ENCODE results near the gene UGT8.
"Not testable (repeated sequence)": the region's sequence is repeated elsewhere in the genome, so short reads cannot be mapped to it uniquely, and the experiment has no call there.

UGT8 gene

GRCh38 chr4:114563536-114564315 lies 34.9 kb upstream of the UGT8 start:
- Histone ChIP-seq H3K9me3 (no peaks in the 10 kb centered on the region), H3K27me3 (no peaks in the 10 kb centered on the region), H3K36me3 (no peaks in the 10 kb centered on the region), H3K4me1 (ENCODE audit: control insufficient read depth in 1 of 2, insufficient read depth in 1 of 2, low read depth in 1 of 2, low read length in 1 of 2) (no peaks in the 10 kb centered on the region), H3K27ac (no peak overlapping the region), H3K4me3 (ENCODE audit: low read depth in 1 of 2, low read length in 1 of 2) (no peak overlapping the region)
- TF ChIP-seq CTCF (IDR thresholded peaks at IDR 0.05), result no peak

DNA sequence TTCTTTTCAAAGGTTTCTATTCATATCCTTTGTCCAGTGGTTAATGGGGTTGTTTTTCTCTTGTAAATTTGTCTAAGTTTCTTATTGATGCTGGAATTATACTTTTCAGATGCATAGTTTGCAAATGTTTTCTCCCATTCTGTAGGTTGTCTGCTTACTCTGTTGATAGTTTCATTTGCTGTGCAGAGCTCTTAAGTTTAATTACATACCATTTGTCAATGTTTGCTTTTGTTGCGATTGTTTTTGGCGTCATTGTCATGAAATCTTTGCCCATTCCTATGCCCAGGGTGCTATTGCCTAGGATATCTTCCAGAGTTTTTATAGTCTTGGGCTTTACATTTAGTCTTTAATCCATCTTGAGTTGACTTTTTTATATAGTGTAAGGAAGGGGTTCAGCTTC lies 21.2 kb upstream of the UGT8 start:
- TF ChIP-seq CTCF (IDR thresholded peaks at IDR 0.05), result no peak
- no peak overlapping the region for H3K4me3 ChIP-seq (ENCODE audit: low read depth in 1 of 2, low read length in 1 of 2)
- no peak overlapping the region for H3K27ac ChIP-seq
- H3K9me3 ChIP-seq, result no peaks in the 10 kb centered on the region
- H3K27me3 ChIP-seq, result no peaks in the 10 kb centered on the region
- H3K4me1 ChIP-seq (ENCODE audit: control insufficient read depth in 1 of 2, insufficient read depth in 1 of 2, low read depth in 1 of 2, low read length in 1 of 2), result no peaks in the 10 kb centered on the region
- no peaks in the 10 kb centered on the region for H3K36me3 ChIP-seq

DNA sequence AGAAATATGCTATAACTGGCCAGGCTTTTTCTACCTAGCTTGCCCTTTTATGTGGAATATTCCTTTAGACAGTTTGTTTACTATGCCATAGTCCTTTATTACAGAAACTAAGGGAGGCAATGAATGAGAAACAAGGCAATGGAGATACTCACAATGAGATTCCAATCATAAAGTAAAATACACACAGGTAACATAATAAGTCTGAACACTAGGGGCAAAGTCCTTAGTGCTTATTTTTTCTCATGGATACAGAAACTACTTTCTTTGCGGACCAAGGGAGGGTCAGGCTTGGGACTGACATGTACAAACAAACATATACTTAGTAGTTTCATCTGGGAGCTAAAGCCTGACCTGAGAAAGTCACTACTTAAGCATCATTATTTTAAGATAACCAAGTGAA lies 16.0 kb upstream of the UGT8 start:
- Histone ChIP-seq H3K27me3 (no peaks in the 10 kb centered on the region), H3K4me1 (ENCODE audit: control insufficient read depth in 1 of 2, insufficient read depth in 1 of 2, low read depth in 1 of 2, low read length in 1 of 2) (no peaks in the 10 kb centered on the region), H3K27ac (no peak overlapping the region), H3K36me3 (no peaks in the 10 kb centered on the region), H3K4me3 (ENCODE audit: low read depth in 1 of 2, low read length in 1 of 2) (no peak overlapping the region), H3K9me3 (no peaks in the 10 kb centered on the region)
- TF ChIP-seq CTCF (IDR thresholded peaks at IDR 0.05), result no peak

DNA sequence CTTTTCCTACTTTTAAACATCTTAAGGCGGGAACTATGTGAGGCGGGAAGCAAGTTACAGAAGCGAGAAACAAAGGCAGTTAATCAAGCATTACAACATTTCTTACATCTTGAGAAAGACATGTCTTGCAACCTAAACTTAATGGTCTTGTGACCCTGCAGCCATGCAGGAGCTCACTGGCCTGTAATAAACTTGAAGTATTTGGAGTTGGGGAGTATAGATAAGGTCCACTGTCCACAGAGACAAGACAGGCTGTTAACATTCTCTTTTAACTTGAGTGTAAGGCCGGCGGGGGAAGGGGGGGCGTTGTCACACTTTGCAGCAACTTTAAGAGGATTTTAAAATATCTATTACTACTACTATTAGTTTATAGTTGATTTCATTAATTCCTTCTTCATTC lies 10.3 kb upstream of the UGT8 start:
- TF ChIP-seq CTCF (IDR thresholded peaks at IDR 0.05), result no peak
- H3K9me3 ChIP-seq, result no peaks in the 10 kb centered on the region
- no peaks in the 10 kb centered on the region for H3K27me3 ChIP-seq
- no peak overlapping the region for H3K4me3 ChIP-seq (ENCODE audit: low read depth in 1 of 2, low read length in 1 of 2)
- no peak overlapping the region for H3K27ac ChIP-seq
- H3K36me3 ChIP-seq, result no peaks in the 10 kb centered on the region
- H3K4me1 ChIP-seq (ENCODE audit: control insufficient read depth in 1 of 2, insufficient read depth in 1 of 2, low read depth in 1 of 2, low read length in 1 of 2), result no peaks in the 10 kb centered on the region

GRCh38 chr4:114590360-114590759 lies 8.2 kb upstream of the UGT8 start:
- not testable (repeated sequence) for H3K4me3 ChIP-seq (ENCODE audit: low read depth in 1 of 2, low read length in 1 of 2); H3K4me1 ChIP-seq (ENCODE audit: control insufficient read depth in 1 of 2, insufficient read depth in 1 of 2, low read depth in 1 of 2, low read length in 1 of 2); H3K27ac ChIP-seq; H3K27me3 ChIP-seq; H3K36me3 ChIP-seq; H3K9me3 ChIP-seq

DNA sequence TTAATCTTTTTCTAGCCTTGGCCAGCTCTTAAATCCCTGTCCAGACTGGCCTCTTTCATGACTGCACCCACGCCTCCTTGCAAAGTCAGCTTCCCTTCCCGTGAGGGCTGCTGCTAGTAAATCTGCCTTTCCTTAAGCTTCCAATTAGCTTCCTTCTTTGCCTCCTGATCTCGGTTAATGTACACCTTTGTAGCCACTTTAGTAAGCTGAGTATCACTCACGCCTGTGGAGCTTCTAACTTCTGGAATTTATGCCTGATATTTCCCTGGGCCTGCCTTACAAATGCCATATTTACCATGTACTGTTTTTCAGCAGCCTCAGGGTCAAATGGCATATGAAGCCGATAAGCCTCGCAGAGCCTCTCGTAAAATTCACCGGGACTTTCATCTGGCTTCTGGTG lies 5.1 kb upstream of the UGT8 start:
- Histone ChIP-seq H3K36me3 (no peaks in the 10 kb centered on the region), H3K27me3 (peaks cover 22% of the 10 kb centered on the region), H3K4me1 (ENCODE audit: control insufficient read depth in 1 of 2, insufficient read depth in 1 of 2, low read depth in 1 of 2, low read length in 1 of 2) (no peaks in the 10 kb centered on the region), H3K27ac (no peak overlapping the region), H3K9me3 (no peaks in the 10 kb centered on the region), H3K4me3 (ENCODE audit: low read depth in 1 of 2, low read length in 1 of 2) (no peak overlapping the region)
- TF ChIP-seq CTCF (IDR thresholded peaks at IDR 0.05), result no peak

Data from neutrophil (primary cell).